ENCODE data around the gene MPI. TPM values are rescaled to one million over a fixed set of nuclear protein-coding genes. Genes with fewer than 3 reads are reported as not detected.

MPI gene
- total and polyA plus RNA-seq, 10 of the 15 experiments (the other 5 are each of a cell fraction or from before 2014, with no cell fraction given): 35.6 to 93.9 (median 44.1) TPM

DNA sequence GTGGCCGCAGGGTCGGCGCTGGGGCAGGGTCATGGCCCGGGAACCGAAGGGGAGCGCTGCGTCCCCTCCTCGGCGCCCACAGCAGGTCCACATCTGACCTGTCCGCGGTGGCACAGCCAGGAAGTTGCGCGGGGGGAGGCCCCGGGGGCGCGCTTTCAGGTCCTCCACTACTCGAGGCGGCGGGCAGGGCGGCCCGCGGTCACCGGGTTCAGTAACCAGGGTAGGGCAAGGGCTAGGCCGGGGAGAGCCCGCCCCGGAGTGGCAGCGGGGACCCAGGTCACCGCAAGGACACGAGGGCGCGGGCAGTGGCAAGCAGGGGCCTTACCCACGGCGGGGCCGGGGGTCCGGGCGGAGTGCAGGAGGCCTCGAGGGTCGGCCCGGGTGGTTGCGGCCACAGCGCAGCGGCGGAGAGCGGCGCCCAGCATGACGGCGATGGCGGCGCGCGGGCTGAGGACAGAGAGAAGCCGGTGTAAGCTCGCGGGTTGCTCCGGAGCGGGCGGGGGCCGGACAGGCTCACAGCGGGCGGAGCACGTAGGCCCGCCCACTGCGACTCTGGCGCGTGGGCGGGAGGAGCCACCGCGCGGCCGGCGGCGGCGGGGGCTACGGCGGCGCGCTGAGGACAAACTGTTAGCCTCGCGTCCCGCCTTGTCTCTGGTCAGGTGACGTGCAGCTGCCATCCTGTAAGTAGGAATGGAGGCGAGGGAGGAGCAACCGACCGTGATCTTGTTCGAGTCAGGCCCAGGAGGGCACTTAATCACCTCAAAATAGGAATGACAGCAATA is 47.9 kb downstream of the MPI start, which contains the start of gene COX5A (continued):
- TF ChIP-seq, protein P1, sequence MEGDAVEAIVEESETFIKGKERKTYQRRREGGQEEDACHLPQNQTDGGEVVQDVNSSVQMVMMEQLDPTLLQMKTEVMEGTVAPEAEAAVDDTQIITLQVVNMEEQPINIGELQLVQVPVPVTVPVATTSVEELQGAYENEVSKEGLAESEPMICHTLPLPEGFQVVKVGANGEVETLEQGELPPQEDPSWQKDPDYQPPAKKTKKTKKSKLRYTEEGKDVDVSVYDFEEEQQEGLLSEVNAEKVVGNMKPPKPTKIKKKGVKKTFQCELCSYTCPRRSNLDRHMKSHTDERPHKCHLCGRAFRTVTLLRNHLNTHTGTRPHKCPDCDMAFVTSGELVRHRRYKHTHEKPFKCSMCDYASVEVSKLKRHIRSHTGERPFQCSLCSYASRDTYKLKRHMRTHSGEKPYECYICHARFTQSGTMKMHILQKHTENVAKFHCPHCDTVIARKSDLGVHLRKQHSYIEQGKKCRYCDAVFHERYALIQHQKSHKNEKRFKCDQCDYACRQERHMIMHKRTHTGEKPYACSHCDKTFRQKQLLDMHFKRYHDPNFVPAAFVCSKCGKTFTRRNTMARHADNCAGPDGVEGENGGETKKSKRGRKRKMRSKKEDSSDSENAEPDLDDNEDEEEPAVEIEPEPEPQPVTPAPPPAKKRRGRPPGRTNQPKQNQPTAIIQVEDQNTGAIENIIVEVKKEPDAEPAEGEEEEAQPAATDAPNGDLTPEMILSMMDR (IDR thresholded peaks at IDR 0.05 in 2 of 3, conservative IDR thresholded peaks at IDR 0.05 in 1 of 3; ENCODE audit: control insufficient read depth in 2 of 3, extremely low read depth in 1 of 3, insufficient read depth in 1 of 3, low read depth in 3 of 3, low read length in 3 of 3): no peak
- TF ChIP-seq GATAD2B (conservative IDR thresholded peaks at IDR 0.05; ENCODE audit: low read depth) (peak; percentile 95), KDM1A (IDR thresholded peaks at IDR 0.05; ENCODE audit: borderline replicate concordance) (no peak), SIX5 (IDR thresholded peaks at IDR 0.05; ENCODE audit: low read depth, low read length, severe bottlenecking) (no peak), MXI1 (IDR thresholded peaks at IDR 0.05; ENCODE audit: low read depth, low read length) (peak; percentile 79), NFXL1 (IDR thresholded peaks at IDR 0.05; ENCODE audit: borderline replicate concordance) (no peak), YBX1 (IDR thresholded peaks at IDR 0.05) (no peak), SIN3A (IDR thresholded peaks at IDR 0.05; ENCODE audit: low read depth, low read length) (no peak; the same call in none of the 2 replicates), WRNIP1 (IDR thresholded peaks at IDR 0.05; ENCODE audit: borderline replicate concordance, low read depth, low read length) (no peak), JUND (IDR thresholded peaks at IDR 0.05; ENCODE audit: low read depth, low read length) (no peak), IKZF2 (IDR thresholded peaks at IDR 0.05) (no peak), ATF7 (IDR thresholded peaks at IDR 0.05; ENCODE audit: low read depth) (no peak; the same call in 1 of the 2 replicates), CBX5 (IDR thresholded peaks at IDR 0.05; ENCODE audit: low read depth) (no peak), ZNF207 (IDR thresholded peaks at IDR 0.05; ENCODE audit: borderline replicate concordance) (peak; percentile 81), HCFC1 (IDR thresholded peaks at IDR 0.05; ENCODE audit: low read length) (peak; percentile 43; the same call in 1 of the 2 replicates), MYC (IDR thresholded peaks at IDR 0.05; ENCODE audit: insufficient read depth, insufficient read length, insufficient replicate concordance, low read length, severe bottlenecking) (no peak), ZZZ3 (IDR thresholded peaks at IDR 0.05; ENCODE audit: control insufficient read depth, insufficient read length, low read depth) (no peak)
- TF ChIP-seq, protein P2, sequence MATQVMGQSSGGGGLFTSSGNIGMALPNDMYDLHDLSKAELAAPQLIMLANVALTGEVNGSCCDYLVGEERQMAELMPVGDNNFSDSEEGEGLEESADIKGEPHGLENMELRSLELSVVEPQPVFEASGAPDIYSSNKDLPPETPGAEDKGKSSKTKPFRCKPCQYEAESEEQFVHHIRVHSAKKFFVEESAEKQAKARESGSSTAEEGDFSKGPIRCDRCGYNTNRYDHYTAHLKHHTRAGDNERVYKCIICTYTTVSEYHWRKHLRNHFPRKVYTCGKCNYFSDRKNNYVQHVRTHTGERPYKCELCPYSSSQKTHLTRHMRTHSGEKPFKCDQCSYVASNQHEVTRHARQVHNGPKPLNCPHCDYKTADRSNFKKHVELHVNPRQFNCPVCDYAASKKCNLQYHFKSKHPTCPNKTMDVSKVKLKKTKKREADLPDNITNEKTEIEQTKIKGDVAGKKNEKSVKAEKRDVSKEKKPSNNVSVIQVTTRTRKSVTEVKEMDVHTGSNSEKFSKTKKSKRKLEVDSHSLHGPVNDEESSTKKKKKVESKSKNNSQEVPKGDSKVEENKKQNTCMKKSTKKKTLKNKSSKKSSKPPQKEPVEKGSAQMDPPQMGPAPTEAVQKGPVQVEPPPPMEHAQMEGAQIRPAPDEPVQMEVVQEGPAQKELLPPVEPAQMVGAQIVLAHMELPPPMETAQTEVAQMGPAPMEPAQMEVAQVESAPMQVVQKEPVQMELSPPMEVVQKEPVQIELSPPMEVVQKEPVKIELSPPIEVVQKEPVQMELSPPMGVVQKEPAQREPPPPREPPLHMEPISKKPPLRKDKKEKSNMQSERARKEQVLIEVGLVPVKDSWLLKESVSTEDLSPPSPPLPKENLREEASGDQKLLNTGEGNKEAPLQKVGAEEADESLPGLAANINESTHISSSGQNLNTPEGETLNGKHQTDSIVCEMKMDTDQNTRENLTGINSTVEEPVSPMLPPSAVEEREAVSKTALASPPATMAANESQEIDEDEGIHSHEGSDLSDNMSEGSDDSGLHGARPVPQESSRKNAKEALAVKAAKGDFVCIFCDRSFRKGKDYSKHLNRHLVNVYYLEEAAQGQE (IDR thresholded peaks at IDR 0.05; ENCODE audit: low read depth, low read length): 0 out of 2 replicates have a peak, but pooled peaks have one; percentile 37
- TF ChIP-seq, protein P3, sequence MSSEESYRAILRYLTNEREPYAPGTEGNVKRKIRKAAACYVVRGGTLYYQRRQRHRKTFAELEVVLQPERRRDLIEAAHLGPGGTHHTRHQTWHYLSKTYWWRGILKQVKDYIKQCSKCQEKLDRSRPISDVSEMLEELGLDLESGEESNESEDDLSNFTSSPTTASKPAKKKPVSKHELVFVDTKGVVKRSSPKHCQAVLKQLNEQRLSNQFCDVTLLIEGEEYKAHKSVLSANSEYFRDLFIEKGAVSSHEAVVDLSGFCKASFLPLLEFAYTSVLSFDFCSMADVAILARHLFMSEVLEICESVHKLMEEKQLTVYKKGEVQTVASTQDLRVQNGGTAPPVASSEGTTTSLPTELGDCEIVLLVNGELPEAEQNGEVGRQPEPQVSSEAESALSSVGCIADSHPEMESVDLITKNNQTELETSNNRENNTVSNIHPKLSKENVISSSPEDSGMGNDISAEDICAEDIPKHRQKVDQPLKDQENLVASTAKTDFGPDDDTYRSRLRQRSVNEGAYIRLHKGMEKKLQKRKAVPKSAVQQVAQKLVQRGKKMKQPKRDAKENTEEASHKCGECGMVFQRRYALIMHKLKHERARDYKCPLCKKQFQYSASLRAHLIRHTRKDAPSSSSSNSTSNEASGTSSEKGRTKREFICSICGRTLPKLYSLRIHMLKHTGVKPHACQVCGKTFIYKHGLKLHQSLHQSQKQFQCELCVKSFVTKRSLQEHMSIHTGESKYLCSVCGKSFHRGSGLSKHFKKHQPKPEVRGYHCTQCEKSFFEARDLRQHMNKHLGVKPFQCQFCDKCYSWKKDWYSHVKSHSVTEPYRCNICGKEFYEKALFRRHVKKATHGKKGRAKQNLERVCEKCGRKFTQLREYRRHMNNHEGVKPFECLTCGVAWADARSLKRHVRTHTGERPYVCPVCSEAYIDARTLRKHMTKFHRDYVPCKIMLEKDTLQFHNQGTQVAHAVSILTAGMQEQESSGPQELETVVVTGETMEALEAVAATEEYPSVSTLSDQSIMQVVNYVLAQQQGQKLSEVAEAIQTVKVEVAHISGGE (CRISPR knock-in tag; IDR thresholded peaks at IDR 0.05): no peak
- TF ChIP-seq, protein P4, sequence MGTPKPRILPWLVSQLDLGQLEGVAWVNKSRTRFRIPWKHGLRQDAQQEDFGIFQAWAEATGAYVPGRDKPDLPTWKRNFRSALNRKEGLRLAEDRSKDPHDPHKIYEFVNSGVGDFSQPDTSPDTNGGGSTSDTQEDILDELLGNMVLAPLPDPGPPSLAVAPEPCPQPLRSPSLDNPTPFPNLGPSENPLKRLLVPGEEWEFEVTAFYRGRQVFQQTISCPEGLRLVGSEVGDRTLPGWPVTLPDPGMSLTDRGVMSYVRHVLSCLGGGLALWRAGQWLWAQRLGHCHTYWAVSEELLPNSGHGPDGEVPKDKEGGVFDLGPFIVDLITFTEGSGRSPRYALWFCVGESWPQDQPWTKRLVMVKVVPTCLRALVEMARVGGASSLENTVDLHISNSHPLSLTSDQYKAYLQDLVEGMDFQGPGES (IDR thresholded peaks at IDR 0.05): no peak

All from GM12878 (cell line).